SKM-1 treated with dmso at 0.1 percent for 144 hours (cell line): ENCODE measurements around the gene HLA-DQA1.
A peak's percentile ranks its signal among the peaks of the same experiment; 100 is the strongest.
"Not testable (repeated sequence)": the region's sequence is repeated elsewhere in the genome, so short reads cannot be mapped to it uniquely, and the experiment has no call there.

Experiments
- DNase-seq: peaks from one replicate; lab custom pipeline; 2025; ENCODE audit not compliant: unreplicated experiment; lab: John Stamatoyannopoulos, UW

The HLA-DQA1 gene

GRCh38 chr6:32621372-32621771 lies 15.8 kb upstream of the HLA-DQA1 start:
- DNase-seq, result no peak

- DNase-seq, result peak; percentile 15
Measured at GRCh38 chr6:32622545-32623401, 14.4 kb upstream of the HLA-DQA1 start.

GRCh38 chr6:32623693-32624092 lies 13.5 kb upstream of the HLA-DQA1 start:
- DNase-seq, result peak; percentile 31

DNA sequence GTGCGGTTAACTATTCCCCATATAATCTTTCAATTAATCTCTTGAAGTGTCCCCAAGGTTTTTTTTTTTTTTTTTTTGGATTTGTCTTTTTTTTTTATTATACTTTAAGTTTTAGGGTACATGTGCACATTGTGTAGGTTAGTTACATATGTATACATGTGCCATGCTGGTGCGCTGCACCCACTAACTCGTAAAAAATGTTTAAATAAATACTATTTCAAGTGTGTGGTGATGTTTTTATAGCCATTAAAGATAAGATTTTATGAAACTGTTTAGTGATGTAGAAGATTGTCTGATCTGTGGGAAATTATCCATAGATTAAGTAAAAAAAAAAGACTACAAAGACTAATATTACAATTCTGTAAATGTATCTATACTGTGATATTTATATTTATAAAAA lies 12.6 kb upstream of the HLA-DQA1 start:
- no peak for DNase-seq

GRCh38 chr6:32625137-32625536 lies 12.1 kb upstream of the HLA-DQA1 start:
- no peak for DNase-seq

DNA sequence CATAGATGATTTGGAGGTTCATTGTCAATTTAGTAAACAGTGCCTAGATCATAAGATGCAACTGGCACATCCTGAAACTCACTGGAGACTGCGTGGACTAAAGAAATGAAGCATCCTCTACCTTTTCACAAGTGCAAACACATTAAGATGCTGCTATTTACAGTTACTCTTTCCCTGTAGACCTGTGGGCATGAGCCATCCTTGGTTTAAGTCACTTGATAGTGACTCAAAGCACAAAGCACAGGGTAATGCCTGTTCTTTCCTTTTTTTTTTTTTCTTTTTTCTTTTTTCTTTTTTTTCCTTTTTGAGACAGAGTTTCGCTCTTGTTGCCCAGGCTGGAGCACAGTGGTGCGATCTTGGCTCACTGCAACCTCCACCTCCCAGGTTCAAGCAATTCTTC lies 10.0 kb upstream of the HLA-DQA1 start:
- DNase-seq, result no peak

GRCh38 chr6:32627831-32628230 lies 9.4 kb upstream of the HLA-DQA1 start:
- no peak for DNase-seq

GRCh38 chr6:32629793-32630192 lies 7.4 kb upstream of the HLA-DQA1 start:
- DNase-seq, result not testable (repeated sequence)

- DNase-seq, result no peak
Measured at GRCh38 chr6:32635526-32636123, 1.6 kb upstream of the HLA-DQA1 start.

DNA sequence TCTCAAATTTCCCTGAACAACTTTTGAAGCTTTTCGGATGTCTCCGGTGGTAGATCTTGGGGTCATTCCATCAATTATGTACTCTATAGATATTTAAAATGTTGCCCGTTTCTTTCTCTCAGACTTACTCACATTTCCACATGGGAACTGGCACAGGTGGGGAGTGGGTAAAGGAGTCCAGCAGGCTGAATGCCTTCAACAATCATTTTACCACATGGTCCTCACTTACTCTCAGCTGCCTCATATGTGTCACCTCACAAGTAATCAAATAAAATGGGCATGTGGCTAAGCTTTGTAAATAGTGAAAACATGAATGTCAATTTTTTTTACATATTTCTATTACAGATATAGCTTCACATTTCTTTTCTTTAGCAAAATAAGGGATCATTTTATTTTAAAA lies 677 bp downstream of the HLA-DQA1 start:
- DNase-seq, result no peak

DNA sequence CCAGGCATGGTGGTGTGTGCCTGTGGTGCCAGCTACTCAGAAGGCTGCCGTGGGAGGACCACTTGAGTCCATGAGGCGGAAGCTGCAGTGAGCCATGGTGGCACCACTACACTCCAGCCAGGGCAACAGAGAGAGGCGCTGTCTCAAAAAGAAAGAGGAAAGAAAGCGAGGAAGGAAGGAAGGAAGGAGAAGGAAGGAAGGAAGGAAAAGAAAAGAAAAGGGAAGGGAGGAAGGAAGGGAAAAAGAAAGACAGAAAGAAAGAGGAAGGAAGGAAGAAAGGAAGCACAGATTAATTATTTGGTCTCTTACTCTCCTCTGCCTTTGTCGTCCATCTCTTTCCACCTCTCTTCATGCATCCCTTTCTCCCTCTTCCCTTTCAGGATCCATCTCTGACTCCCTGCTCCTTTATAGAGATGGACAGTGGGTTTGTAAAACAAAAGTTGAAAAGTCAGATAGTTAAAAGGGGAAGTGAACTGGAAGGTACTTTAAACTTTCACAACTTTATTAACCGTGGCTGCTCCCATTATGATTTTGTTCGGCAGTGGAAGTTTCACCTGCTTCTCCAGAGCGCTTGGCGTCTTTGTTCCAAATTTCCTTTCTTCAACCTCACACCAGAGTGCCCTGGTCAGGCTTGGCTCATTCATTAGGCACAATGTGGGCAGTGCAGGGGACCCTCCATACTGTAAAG lies 1.5 kb downstream of the HLA-DQA1 start:
- no peak for DNase-seq

DNA sequence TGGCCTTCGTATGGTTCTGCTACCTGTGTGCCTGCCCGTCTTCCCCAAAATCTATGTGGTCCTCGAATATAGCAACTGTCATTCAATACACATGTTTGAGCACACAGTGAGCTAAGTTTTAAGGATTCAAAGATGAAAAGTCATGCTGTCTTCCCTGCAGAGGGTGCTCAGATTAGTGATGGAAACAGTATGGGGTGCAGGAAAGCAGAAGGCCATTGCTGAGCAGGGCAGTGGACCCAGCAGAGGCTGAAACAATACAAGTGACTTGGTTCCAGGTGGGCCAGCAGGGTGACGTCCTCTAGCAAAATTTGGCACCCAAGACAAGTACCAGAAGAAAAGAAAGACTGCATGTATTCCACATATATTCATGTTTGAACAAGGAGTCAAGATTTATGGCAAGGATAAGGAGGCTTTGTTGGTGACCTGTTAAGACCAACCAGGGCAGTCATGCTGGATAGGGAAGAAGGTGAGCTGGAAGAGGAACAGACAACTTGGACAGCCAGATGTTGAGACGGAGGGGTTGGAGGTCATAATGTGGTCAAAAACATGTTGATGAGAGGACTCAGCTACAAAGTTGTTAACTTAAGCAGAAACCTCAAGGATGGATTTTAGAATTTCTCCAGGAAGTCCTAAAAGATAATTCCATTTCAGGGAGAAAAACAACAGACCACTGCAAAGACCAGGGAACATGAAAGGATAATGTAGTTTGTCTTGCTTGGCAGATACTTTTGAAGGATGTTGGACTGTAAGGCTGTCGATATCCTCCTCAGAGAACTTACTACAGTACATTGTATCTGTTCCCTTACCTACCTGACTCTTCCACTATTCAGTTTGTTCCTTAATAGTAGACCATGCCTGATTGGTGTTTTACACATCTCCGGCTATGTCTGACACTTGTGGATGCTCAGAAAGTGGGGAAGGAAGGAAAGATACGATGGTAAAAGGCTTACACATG lies 2.5 kb downstream of the HLA-DQA1 start:
- DNase-seq, result no peak

DNA sequence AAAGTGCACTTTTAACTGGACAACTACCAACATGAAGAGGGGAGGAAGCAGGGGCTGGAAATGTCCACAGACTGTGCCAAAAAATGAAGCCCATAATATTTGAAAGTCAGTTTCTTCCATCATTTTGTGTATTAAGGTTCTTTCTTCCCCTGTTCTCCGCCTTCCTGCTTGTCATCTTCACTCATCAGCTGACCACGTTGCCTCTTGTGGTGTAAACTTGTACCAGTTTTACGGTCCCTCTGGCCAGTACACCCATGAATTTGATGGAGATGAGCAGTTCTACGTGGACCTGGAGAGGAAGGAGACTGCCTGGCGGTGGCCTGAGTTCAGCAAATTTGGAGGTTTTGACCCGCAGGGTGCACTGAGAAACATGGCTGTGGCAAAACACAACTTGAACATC lies 3.9 kb downstream of the HLA-DQA1 start:
- no peak for DNase-seq

DNA sequence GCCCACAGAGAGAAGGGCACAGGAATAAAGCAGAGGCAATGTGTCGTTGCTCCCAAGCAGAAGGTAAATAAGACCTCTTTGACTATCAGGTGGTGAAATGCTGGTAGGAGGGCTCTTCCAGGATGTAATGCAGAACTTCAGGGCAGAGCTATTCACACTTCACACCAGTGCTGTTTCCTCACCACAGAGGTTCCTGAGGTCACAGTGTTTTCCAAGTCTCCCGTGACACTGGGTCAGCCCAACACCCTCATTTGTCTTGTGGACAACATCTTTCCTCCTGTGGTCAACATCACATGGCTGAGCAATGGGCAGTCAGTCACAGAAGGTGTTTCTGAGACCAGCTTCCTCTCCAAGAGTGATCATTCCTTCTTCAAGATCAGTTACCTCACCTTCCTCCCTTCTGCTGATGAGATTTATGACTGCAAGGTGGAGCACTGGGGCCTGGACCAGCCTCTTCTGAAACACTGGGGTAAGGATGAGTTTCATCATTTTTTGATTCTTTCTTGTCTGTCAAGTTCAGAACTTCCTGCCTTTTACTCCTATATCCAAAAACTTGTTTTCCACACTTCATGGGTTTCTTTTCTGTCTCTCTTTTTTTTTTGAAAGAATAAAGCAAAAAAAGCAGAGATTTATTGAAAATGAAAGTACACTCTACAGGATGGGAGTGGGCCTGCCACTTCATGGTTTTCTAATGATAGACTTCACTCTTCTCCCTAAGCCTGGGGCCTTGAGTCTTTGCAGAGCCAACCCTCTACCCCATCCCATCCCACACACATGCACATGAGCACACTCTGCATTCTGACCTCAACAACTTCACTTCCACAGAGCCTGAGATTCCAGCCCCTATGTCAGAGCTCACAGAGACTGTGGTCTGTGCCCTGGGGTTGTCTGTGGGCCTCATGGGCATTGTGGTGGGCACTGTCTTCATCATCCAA lies 4.8 kb downstream of the HLA-DQA1 start:
- not testable (repeated sequence) for DNase-seq

DNA sequence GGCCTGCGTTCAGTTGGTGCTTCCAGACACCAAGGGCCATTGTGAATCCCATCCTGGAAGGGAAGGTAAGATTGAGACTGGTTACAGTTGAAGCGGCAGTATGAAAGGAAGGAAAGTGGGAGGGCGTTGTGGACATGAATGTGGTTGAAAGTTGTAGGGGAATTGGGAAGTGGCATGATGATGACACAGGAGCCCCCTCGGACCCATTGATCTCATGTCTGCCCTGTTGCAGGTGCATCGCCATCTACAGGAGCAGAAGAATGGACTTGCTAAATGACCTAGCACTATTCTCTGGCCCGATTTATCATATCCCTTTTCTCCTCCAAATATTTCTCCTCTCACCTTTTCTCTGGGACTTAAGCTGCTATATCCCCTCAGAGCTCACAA lies 5.5 kb downstream of the HLA-DQA1 start:
- DNase-seq, result no peak

DNA sequence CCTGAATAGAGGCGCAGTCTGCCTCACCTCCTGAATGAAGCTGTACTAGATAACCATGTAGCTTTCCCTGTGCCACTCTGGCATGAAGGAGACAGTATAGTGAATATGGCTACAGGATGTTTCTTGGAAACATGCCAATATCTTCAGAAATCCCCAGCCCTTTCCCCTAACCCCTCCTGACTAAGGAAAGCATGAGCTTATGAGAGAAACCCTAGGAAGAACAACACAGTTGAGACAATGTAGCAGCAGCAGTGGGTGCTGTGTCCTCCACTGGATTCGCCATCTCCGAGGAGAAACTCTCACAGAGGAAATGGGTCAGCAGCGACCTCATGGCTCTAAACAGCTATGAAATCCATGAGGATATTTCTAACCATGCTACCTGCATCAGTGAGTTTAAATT lies 6.7 kb downstream of the HLA-DQA1 start:
- no peak for DNase-seq

DNA sequence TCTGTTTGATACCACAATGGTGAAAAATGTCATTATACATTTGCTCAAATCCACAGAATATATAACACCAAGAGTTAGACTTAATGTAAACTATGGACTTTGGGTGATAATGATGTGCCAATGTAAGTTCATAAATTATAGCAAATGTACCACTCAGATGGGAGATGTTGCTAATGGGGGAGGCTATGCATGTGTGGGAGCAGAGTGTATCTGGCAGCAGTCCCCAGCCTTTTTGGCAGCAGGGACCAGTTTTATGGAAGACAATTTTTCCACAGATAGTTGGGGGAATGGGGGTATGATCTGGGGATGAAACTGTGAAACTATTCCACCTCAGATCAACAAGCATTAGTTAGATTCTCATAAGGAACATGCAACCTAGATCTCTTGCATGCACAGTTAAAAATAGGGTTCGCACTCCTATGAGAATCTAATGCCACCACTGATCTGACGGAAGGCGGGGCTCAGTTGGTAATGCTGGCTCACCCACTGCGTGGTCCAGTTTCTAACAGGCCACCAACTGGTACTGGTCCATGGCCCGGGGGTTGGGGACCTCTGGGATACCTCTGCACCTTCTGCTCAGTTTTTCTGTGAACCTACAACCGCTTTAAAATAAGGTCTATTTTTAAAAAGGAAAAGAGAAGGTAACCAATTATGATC lies 8.0 kb downstream of the HLA-DQA1 start:
- no peak for DNase-seq

DNA sequence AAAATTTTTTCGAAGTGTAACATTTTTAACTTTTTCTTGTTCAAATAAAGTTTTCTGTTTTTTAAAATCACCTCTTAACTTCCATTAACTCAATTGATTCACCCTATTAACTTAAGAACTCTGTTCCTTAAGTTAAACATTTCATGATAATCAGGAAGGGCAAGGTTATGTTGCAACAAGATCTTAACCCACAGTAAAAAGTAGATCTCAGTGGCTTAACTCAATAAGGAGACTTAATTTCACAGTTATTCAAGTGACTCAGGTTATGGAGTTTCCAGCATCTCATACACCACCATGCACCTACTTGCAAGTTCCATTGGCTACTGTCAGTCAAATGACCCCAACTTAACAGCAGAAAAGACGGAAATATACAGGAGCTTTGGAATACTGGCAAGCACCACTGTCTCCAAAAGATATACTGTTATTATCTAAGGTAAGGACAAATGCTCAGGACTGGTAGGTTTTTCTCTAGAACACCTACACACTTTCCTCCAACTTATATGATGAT lies 18.1 kb downstream of the HLA-DQA1 start:
- DNase-seq, result no peak

DNA sequence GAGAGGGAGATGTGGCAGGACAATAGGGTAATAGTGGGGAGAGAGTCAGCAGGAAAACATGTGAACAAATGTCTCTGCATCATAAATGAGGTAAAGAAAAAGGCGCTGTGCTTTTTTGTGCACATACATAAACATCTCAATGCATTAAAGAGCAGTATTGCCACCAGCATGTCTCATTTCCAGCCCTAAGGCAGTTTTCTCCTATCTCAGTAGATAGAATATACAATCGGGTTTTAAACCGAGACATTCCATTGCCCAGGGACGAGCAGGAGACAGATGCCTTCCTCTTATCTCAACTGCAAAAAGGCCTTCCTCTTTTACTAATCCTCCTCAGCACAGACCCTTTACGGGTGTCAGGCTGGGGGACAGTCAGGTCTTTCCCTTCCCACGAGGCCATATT lies 20.1 kb downstream of the HLA-DQA1 start:
- not testable (repeated sequence) for DNase-seq
